Stimulated activated CD4-positive, alpha-beta T cell treated with anti-CD3 and anti-CD28 coated beads, TNF-alpha, amount 100 ng/mL, for 24 hours (primary cell): ENCODE results near the gene CACNG5.

ENCODE experiments used
- DNase-seq, 3 experiments: peaks; one replicate each; pipeline ENCODE4 v3.0.0-alpha.2; 2020; ENCODE audit warnings: low read depth in 3 of 3

CACNG5 gene

GRCh38 chr17:66826856-66827255 is 8.1 kb upstream of the CACNG5 start:
- DNase-seq, result no peak

- no peak for DNase-seq
These were observed 5.5 kb upstream of the CACNG5 start for GRCh38 chr17:66829386-66829864.

GRCh38 chr17:66829883-66830282 is 5.0 kb upstream of the CACNG5 start:
- DNase-seq, result no peak

- no peak for DNase-seq
These were observed 4.5 kb upstream of the CACNG5 start for GRCh38 chr17:66830451-66830850.

- no peak for DNase-seq
These were observed 3.3 kb upstream of the CACNG5 start for GRCh38 chr17:66831383-66832210.

- no peak for DNase-seq
These were observed 1.7 kb upstream of the CACNG5 start for GRCh38 chr17:66833201-66833600.

- DNase-seq, result no peak
These were observed 445 bp upstream of the CACNG5 start for GRCh38 chr17:66834426-66834918.

- no peak for DNase-seq
These were observed 559 bp downstream of the CACNG5 start for GRCh38 chr17:66835476-66835875.

GRCh38 chr17:66836063-66837005 is 1.4 kb downstream of the CACNG5 start:
- DNase-seq, result no peak

GRCh38 chr17:66837226-66837625 is 2.3 kb downstream of the CACNG5 start:
- DNase-seq, result no peak

GRCh38 chr17:66837885-66838665 is 3.2 kb downstream of the CACNG5 start:
- no peak for DNase-seq

- no peak for DNase-seq
These were observed 4.7 kb downstream of the CACNG5 start for GRCh38 chr17:66839616-66840015.

- DNase-seq, result no peak
These were observed 5.1 kb downstream of the CACNG5 start for GRCh38 chr17:66840061-66840460.

GRCh38 chr17:66841328-66841727 is 6.4 kb downstream of the CACNG5 start:
- no peak for DNase-seq

- DNase-seq, result no peak
These were observed 6.8 kb downstream of the CACNG5 start for GRCh38 chr17:66841744-66842143.

GRCh38 chr17:66842505-66842904 is 7.6 kb downstream of the CACNG5 start:
- no peak for DNase-seq

- DNase-seq, result no peak
These were observed 8.0 kb downstream of the CACNG5 start for GRCh38 chr17:66842959-66843358.

- DNase-seq, result no peak
These were observed 8.7 kb downstream of the CACNG5 start for GRCh38 chr17:66843627-66844026.

GRCh38 chr17:66847704-66848103 is 12.8 kb downstream of the CACNG5 start:
- no peak for DNase-seq

- no peak for DNase-seq
These were observed 13.6 kb downstream of the CACNG5 start for GRCh38 chr17:66848496-66848895.

GRCh38 chr17:66849032-66849655 is 14.2 kb downstream of the CACNG5 start:
- DNase-seq, result no peak
